Panc1 (cell line): ENCODE data around the gene AGAP1.

Experiments used
- CTCF ChIP-seq: fragments of 450-650 bp; IDR thresholded peaks from 2 replicates; pipeline ENCODE4 v1.5.1; 2017; ENCODE audit warnings: mild to moderate bottlenecking
- POLR2AphosphoS5 ChIP-seq: IDR thresholded peaks from 2 replicates; pipeline ENCODE4 v1.6.1; 2012; ENCODE audit warnings: mild to moderate bottlenecking, low read depth, low read length, moderate library complexity
- SIN3A ChIP-seq: IDR thresholded peaks from 2 replicates; pipeline ENCODE4 v1.6.1; 2012; ENCODE audit warnings: low read depth, mild to moderate bottlenecking, low read length, moderate library complexity, borderline replicate concordance; ENCODE audit not compliant: insufficient read depth
- TCF7L2 ChIP-seq: IDR thresholded peaks from 2 replicates; pipeline ENCODE4 v1.6.1; 2011; ENCODE audit warnings: mild to moderate bottlenecking, low read depth, low read length, inconsistent platforms

- TF ChIP-seq CTCF = no peak
- TF ChIP-seq TCF7L2 = no peak
- no peak for TF ChIP-seq POLR2AphosphoS5
- no peak for TF ChIP-seq SIN3A
Observed at GRCh38 chr2:236042087-236042486, 548.2 kb downstream of the AGAP1 start.
